GM12864 (cell line): Measurements from ENCODE around the gene ETS1.

ENCODE experiments used
- DNase-seq: peaks from one replicate; pipeline ENCODE4 v3.0.0-alpha.2; 2011; ENCODE audit warnings: low read depth
- H3K4me3 ChIP-seq: 2 replicates; pipeline ENCODE4 v1.5.1; 2011; ENCODE audit warnings: mild to moderate bottlenecking, low read depth, low read length, control low read depth
- TF ChIP-seq, protein P1 (sequence below): IDR thresholded peaks from 2 replicates; pipeline ENCODE4 v1.5.1; 2011; ENCODE audit warnings: low read depth, mild to moderate bottlenecking, moderate library complexity, low read length, control low read depth, inconsistent platforms; ENCODE audit errors: missing control alignments

The ETS1 gene

GRCh38 chr11:128603003-128603696 lies 15.8 kb upstream of the ETS1 start:
- TF ChIP-seq, protein P1, sequence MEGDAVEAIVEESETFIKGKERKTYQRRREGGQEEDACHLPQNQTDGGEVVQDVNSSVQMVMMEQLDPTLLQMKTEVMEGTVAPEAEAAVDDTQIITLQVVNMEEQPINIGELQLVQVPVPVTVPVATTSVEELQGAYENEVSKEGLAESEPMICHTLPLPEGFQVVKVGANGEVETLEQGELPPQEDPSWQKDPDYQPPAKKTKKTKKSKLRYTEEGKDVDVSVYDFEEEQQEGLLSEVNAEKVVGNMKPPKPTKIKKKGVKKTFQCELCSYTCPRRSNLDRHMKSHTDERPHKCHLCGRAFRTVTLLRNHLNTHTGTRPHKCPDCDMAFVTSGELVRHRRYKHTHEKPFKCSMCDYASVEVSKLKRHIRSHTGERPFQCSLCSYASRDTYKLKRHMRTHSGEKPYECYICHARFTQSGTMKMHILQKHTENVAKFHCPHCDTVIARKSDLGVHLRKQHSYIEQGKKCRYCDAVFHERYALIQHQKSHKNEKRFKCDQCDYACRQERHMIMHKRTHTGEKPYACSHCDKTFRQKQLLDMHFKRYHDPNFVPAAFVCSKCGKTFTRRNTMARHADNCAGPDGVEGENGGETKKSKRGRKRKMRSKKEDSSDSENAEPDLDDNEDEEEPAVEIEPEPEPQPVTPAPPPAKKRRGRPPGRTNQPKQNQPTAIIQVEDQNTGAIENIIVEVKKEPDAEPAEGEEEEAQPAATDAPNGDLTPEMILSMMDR, result no peak

DNA sequence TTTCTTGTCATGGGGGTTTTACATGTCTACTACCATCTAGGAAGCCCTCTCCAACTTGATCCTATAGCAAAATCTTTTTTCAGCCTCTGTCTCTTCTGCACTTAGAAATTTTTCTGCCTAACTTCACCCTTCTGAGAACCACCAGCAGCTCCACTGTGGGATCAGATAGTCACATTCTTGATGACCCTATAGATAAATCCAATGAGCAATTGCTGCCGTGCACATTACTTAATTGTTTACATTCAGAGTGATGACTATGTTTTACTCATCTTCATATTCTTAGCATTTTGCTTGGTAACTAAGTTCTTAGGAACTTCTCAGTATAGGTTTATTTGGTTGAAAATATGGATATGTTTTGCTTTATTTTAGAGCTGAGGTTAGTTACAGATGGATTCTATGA lies 12.4 kb upstream of the ETS1 start:
- H3K4me3 ChIP-seq, result no peak overlapping the region
- TF ChIP-seq, protein P1, result no peak
- DNase-seq, result no peak

More at GRCh38 chr11:128603003-128603696, 15.8 kb upstream of the ETS1 start:
- DNase-seq, result no peak
- no peak overlapping the region for H3K4me3 ChIP-seq

- H3K4me3 ChIP-seq, result no peak overlapping the region
- no peak for DNase-seq
- TF ChIP-seq, protein P1, result no peak
These were observed 11.3 kb upstream of the ETS1 start for GRCh38 chr11:128598506-128599150.

GRCh38 chr11:128598096-128598495 lies 10.7 kb upstream of the ETS1 start:
- H3K4me3 ChIP-seq, result no peak overlapping the region
- no peak for DNase-seq
- TF ChIP-seq, protein P1, result no peak

- TF ChIP-seq, protein P1, result no peak
- no peak for DNase-seq
- no peak overlapping the region for H3K4me3 ChIP-seq
These were observed 9.9 kb upstream of the ETS1 start for GRCh38 chr11:128597209-128597608.

GRCh38 chr11:128596250-128596649 lies 8.9 kb upstream of the ETS1 start:
- TF ChIP-seq, protein P1, result no peak
- no peak for DNase-seq
- H3K4me3 ChIP-seq, result no peak overlapping the region

- no peak overlapping the region for H3K4me3 ChIP-seq
- DNase-seq, result no peak
- TF ChIP-seq, protein P1, result no peak
These were observed 8.4 kb upstream of the ETS1 start for GRCh38 chr11:128595775-128596174.
